Naive B cell (primary cell): ENCODE data around the gene SMPD3. TPM values are rescaled to one million over a fixed set of nuclear protein-coding genes. Genes with fewer than 3 reads are reported as not detected.
A peak's percentile ranks its signal among the peaks of the same experiment; 100 is the strongest.

Source experiments
- ATAC-seq, 2 donors: fragments of 150-1000 bp; cut with Tn5 transposase; 2 replicates each; pipeline ENCODE4 v1.10.0; 2021; ENCODE audit warnings: low read depth in 2 of 2, mild to moderate bottlenecking in 2 of 2, moderate library complexity in 2 of 2
- DNase-seq: peaks from one replicate; pipeline ENCODE4 v3.0.0; 2022
- H3K27ac Mint-ChIP-seq, 6 donors: one replicate each; pipeline ENCODE4 v1.8.0; 2020 to 2022; ENCODE audit warnings: mild to moderate bottlenecking in 6 of 6, mixed read lengths in 6 of 6, moderate library complexity in 5 of 6, inconsistent platforms in 2 of 6
- H3K27me3 Mint-ChIP-seq, 3 donors: one replicate each; pipeline ENCODE4 v1.8.0; 2021 to 2022; ENCODE audit warnings: mixed read lengths in 3 of 3, mild to moderate bottlenecking in 1 of 3
- H3K36me3 Mint-ChIP-seq, 2 donors: one replicate each; pipeline ENCODE4 v1.8.0; 2020 to 2022; ENCODE audit warnings: mixed read lengths in 2 of 2, inconsistent platforms in 1 of 2, mild to moderate bottlenecking in 1 of 2
- H3K4me1 Mint-ChIP-seq, 3 donors: one replicate each; pipeline ENCODE4 v1.8.0; 2020 to 2022; ENCODE audit warnings: mixed read lengths in 3 of 3, inconsistent platforms in 1 of 3, mild to moderate bottlenecking in 1 of 3, moderate library complexity in 1 of 3
- H3K4me3 Mint-ChIP-seq, 8 donors: one replicate each; pipeline ENCODE4 v1.8.0; 2020 to 2022; ENCODE audit warnings: mild to moderate bottlenecking in 8 of 8, mixed read lengths in 8 of 8, moderate library complexity in 8 of 8, inconsistent platforms in 2 of 8
- H3K9me3 Mint-ChIP-seq, 7 donors: one replicate each; pipeline ENCODE4 v1.8.0; 2020 to 2022; ENCODE audit warnings: mixed read lengths in 7 of 7, mild to moderate bottlenecking in 5 of 7, inconsistent platforms in 2 of 7, moderate library complexity in 1 of 7
- polyA plus RNA-seq, 6 donors: library from polyadenylated mRNA; unstranded; fragments of 300-500 nt; fragmentation: Illumina TruSeq; gene quantifications; one replicate each; pipeline ENCODE4 v1.2.3, GENCODE V29; 2021; ENCODE audit warnings: low read depth in 6 of 6

Gene SMPD3
- polyA plus RNA-seq, 6 donors from 2014 or later, result 0.18 to 2.2 (median 0.41) TPM; not detected in 1

- Mint-ChIP-seq H3K4me1 (no peaks in the 10 kb centered on the region), H3K4me3 (no peak overlapping the region), H3K9me3 (no peaks in the 10 kb centered on the region), H3K27ac (no peak overlapping the region), H3K36me3 (no peaks in the 10 kb centered on the region), H3K27me3 (peaks cover 0 to 9% (median 0%) of the 10 kb centered on the region in 3 donors)
- DNase-seq (no peak), ATAC-seq (no peak)
Observed at GRCh38 chr16:68403704-68404103, 44.6 kb downstream of the SMPD3 start.

- Mint-ChIP-seq H3K4me3 (no peak overlapping the region), H3K36me3 (no peaks in the 10 kb centered on the region), H3K27me3 (peaks cover 0 to 9% (median 0%) of the 10 kb centered on the region in 3 donors), H3K9me3 (no peaks in the 10 kb centered on the region), H3K27ac (no peak overlapping the region), H3K4me1 (no peaks in the 10 kb centered on the region)
- DNase-seq (no peak), ATAC-seq (no peak)
Observed at GRCh38 chr16:68403177-68403576, 45.1 kb downstream of the SMPD3 start.

- Mint-ChIP-seq H3K27me3 (peaks cover 0 to 9% (median 1%) of the 10 kb centered on the region in 3 donors), H3K4me1 (no peaks in the 10 kb centered on the region), H3K27ac (no peak overlapping the region), H3K36me3 (no peaks in the 10 kb centered on the region), H3K4me3 (no peak overlapping the region), H3K9me3 (no peaks in the 10 kb centered on the region)
- no peak for DNase-seq
- no peak for ATAC-seq
Observed at GRCh38 chr16:68402748-68403040, 45.6 kb downstream of the SMPD3 start.

GRCh38 chr16:68401871-68402747, 46.2 kb downstream of the SMPD3 start:
- Mint-ChIP-seq H3K4me1 (no peaks in the 10 kb centered on the region), H3K9me3 (no peaks in the 10 kb centered on the region), H3K27me3 (peaks cover 0 to 9% (median 5%) of the 10 kb centered on the region in 3 donors), H3K4me3 (no peak overlapping the region), H3K27ac (no peak overlapping the region), H3K36me3 (no peaks in the 10 kb centered on the region)
- DNase-seq (no peak), ATAC-seq (no peak)

- no peaks in the 10 kb centered on the region for H3K9me3 Mint-ChIP-seq
- no peaks in the 10 kb centered on the region for H3K36me3 Mint-ChIP-seq
- peaks cover 0 to 11% (median 4%) of the 10 kb centered on the region in 3 donors for H3K27me3 Mint-ChIP-seq
- no peak overlapping the region for H3K4me3 Mint-ChIP-seq
- DNase-seq (no peak), ATAC-seq (no peak)
- H3K4me1 Mint-ChIP-seq, result no peaks in the 10 kb centered on the region
- no peak overlapping the region for H3K27ac Mint-ChIP-seq
Observed at GRCh38 chr16:68400924-68401460, 47.3 kb downstream of the SMPD3 start.

- H3K4me3 Mint-ChIP-seq, result peak overlapping the region in 1 of 8 donors; percentile 9
- H3K4me1 Mint-ChIP-seq, result no peaks in the 10 kb centered on the region
- DNase-seq (no peak), ATAC-seq (no peak)
- peaks cover 0 to 12% (median 7%) of the 10 kb centered on the region in 3 donors for H3K27me3 Mint-ChIP-seq
- H3K9me3 Mint-ChIP-seq, result no peaks in the 10 kb centered on the region
- H3K27ac Mint-ChIP-seq, result no peak overlapping the region
- H3K36me3 Mint-ChIP-seq, result no peaks in the 10 kb centered on the region
Observed at GRCh38 chr16:68400083-68400923, 48.0 kb downstream of the SMPD3 start.

GRCh38 chr16:68399456-68399855, 48.9 kb downstream of the SMPD3 start:
- DNase-seq (no peak), ATAC-seq (no peak)
- no peak overlapping the region for H3K27ac Mint-ChIP-seq
- no peaks in the 10 kb centered on the region for H3K36me3 Mint-ChIP-seq
- peaks cover 0 to 12% (median 7%) of the 10 kb centered on the region in 3 donors for H3K27me3 Mint-ChIP-seq
- no peaks in the 10 kb centered on the region for H3K4me1 Mint-ChIP-seq
- H3K9me3 Mint-ChIP-seq, result no peaks in the 10 kb centered on the region
- H3K4me3 Mint-ChIP-seq, result no peak overlapping the region

- Mint-ChIP-seq H3K4me1 (no peaks in the 10 kb centered on the region), H3K4me3 (no peak overlapping the region), H3K36me3 (no peaks in the 10 kb centered on the region), H3K27me3 (peaks cover 0 to 12% (median 7%) of the 10 kb centered on the region in 3 donors), H3K27ac (peak overlapping the region in 1 of 6 donors; percentile 66), H3K9me3 (no peaks in the 10 kb centered on the region)
- ATAC-seq, result no peak
- no peak for DNase-seq
Observed at GRCh38 chr16:68397710-68398201, 50.6 kb downstream of the SMPD3 start.

- Mint-ChIP-seq H3K9me3 (no peaks in the 10 kb centered on the region), H3K4me1 (no peaks in the 10 kb centered on the region), H3K36me3 (no peaks in the 10 kb centered on the region), H3K4me3 (no peak overlapping the region), H3K27me3 (peaks cover 0 to 12% (median 7%) of the 10 kb centered on the region in 3 donors), H3K27ac (peak overlapping the region in 2 of 6 donors; percentile 70 to 81)
- ATAC-seq (peak in 1 of 2 donors; percentile 46), DNase-seq (no peak)
Observed at GRCh38 chr16:68396481-68396880, 51.8 kb downstream of the SMPD3 start.

GRCh38 chr16:68395815-68396214, 52.5 kb downstream of the SMPD3 start:
- no peaks in the 10 kb centered on the region for H3K9me3 Mint-ChIP-seq
- ATAC-seq (no peak), DNase-seq (no peak)
- H3K27me3 Mint-ChIP-seq, result peaks cover 0 to 12% (median 7%) of the 10 kb centered on the region in 3 donors
- H3K27ac Mint-ChIP-seq, result no peak overlapping the region
- no peaks in the 10 kb centered on the region for H3K36me3 Mint-ChIP-seq
- H3K4me1 Mint-ChIP-seq, result no peaks in the 10 kb centered on the region
- peak overlapping the region in 1 of 8 donors; percentile 76 for H3K4me3 Mint-ChIP-seq

GRCh38 chr16:68395167-68395786, 53.0 kb downstream of the SMPD3 start:
- ATAC-seq, result no peak
- DNase-seq, result no peak
- H3K36me3 Mint-ChIP-seq, result no peaks in the 10 kb centered on the region
- peak overlapping the region in 1 of 6 donors; percentile 47 for H3K27ac Mint-ChIP-seq
- no peaks in the 10 kb centered on the region for H3K9me3 Mint-ChIP-seq
- H3K4me3 Mint-ChIP-seq, result no peak overlapping the region
- H3K4me1 Mint-ChIP-seq, result no peaks in the 10 kb centered on the region
- H3K27me3 Mint-ChIP-seq, result peaks cover 0 to 12% (median 7%) of the 10 kb centered on the region in 3 donors

- Mint-ChIP-seq H3K36me3 (no peaks in the 10 kb centered on the region), H3K4me1 (no peaks in the 10 kb centered on the region), H3K4me3 (no peak overlapping the region), H3K9me3 (no peaks in the 10 kb centered on the region), H3K27me3 (peaks cover 0 to 12% (median 7%) of the 10 kb centered on the region in 3 donors), H3K27ac (no peak overlapping the region)
- ATAC-seq (no peak), DNase-seq (no peak)
Observed at GRCh38 chr16:68393333-68393732, 55.0 kb downstream of the SMPD3 start.

- ATAC-seq (no peak), DNase-seq (no peak)
- Mint-ChIP-seq H3K4me1 (peaks cover 8 to 9% (median 8%) of the 10 kb centered on the region in 3 donors), H3K4me3 (no peak overlapping the region), H3K9me3 (no peaks in the 10 kb centered on the region), H3K27ac (no peak overlapping the region), H3K27me3 (no peaks in the 10 kb centered on the region), H3K36me3 (no peaks in the 10 kb centered on the region)
Observed at GRCh38 chr16:68389750-68390371, 58.4 kb downstream of the SMPD3 start.
